GM12878 (cell line): ENCODE results near the gene KCNIP3. TPM values are rescaled to one million over a fixed set of nuclear protein-coding genes. Genes with fewer than 3 reads are reported as not detected.

Experiments
- ATAC-seq: fragments of 200-7000 bp; cut with Tn5 transposase; 3 replicates; pipeline ENCODE4 v1.9.1; 2020; ENCODE audit warnings: mild to moderate bottlenecking, moderate library complexity
- BruUV-seq: library from RNA; stranded (reverse); fragments of 400-500 nt; replicated peaks from 2 replicates; lab custom pipeline; 2021; lab: Mats Ljungman, UMichigan
- CTCF ChIA-PET: fragments of 300-600 bp; sonication (Branson Sonifier 250); formaldehyde crosslinking; extraction: SDS; loops from one replicate; lab custom pipeline; 2021; ENCODE audit warnings: inconsistent platforms; lab: Yijun Ruan, JAX
- POLR2A ChIA-PET: fragments of 350-600 bp; formaldehyde crosslinking; extraction: SDS; loops from one replicate; lab custom pipeline; 2021; ENCODE audit warnings: inconsistent platforms; lab: Charles Lee
- RAD21 ChIA-PET: fragments of 300-600 bp; sonication (Branson Sonifier 250); formaldehyde crosslinking; loops from one replicate; lab custom pipeline; 2023; ENCODE audit warnings: antibody characterized with exemption; ENCODE audit not compliant: unreplicated experiment; lab: Charles Lee
- SMC1A ChIA-PET: fragments of 300-600 bp; sonication (Branson Sonifier 250); formaldehyde crosslinking; loops from one replicate; lab custom pipeline; 2023; ENCODE audit not compliant: unreplicated experiment, uncharacterized antibody; lab: Charles Lee
- DNase-seq: peaks from one replicate; pipeline ENCODE4 v3.0.0-alpha.2; 2011; ENCODE audit warnings: low read depth, low spot score
- FAIRE-seq: peaks from 3 replicates; lab custom pipeline; 2011; peaks lifted over from hg19 to GRCh38; lab: Jason Lieb, UNC
- H2AFZ ChIP-seq: 2 replicates; pipeline ENCODE4 v1.6.0; 2011; ENCODE audit warnings: low read depth, low read length, control low read depth; ENCODE audit not compliant: control insufficient read depth
- H3K27ac ChIP-seq: 2 replicates; pipeline ENCODE4 v1.5.1; 2011; ENCODE audit warnings: control low read depth; ENCODE audit not compliant: control insufficient read depth, insufficient read depth
- H3K27me3 ChIP-seq, 2 experiments: replicated peaks in 1 of 2; 2 replicates each; pipeline versions ENCODE4 v1.6.0 to v1.6.1; 2011; ENCODE audit warnings: low read length in 1 of 2; ENCODE audit not compliant: control insufficient read depth in 2 of 2, insufficient read depth in 2 of 2
- H3K36me3 ChIP-seq, 2 experiments: 2 replicates each; pipeline ENCODE4 v1.5.1; 2011; ENCODE audit warnings: low read length in 1 of 2; ENCODE audit not compliant: control insufficient read depth in 2 of 2, insufficient read depth in 2 of 2
- H3K4me1 ChIP-seq: 2 replicates; pipeline ENCODE4 v1.6.1; 2011; ENCODE audit warnings: mild to moderate bottlenecking, low read length, moderate library complexity, mixed read lengths; ENCODE audit not compliant: control insufficient read depth, insufficient read depth
- H3K4me2 ChIP-seq: 2 replicates; pipeline ENCODE4 v1.6.0; 2011; ENCODE audit warnings: control low read depth; ENCODE audit not compliant: control insufficient read depth, insufficient read depth
- H3K4me3 ChIP-seq: fragments of 200-600 bp; sonication (generic); 2 replicates; pipeline ENCODE4 v1.5.1; 2016
- H3K79me2 ChIP-seq: 2 replicates; pipeline ENCODE4 v1.6.0; 2011; ENCODE audit warnings: low read length; ENCODE audit not compliant: control insufficient read depth, insufficient read depth
- H3K9ac ChIP-seq: 2 replicates; pipeline ENCODE4 v1.8.0; 2011; ENCODE audit warnings: low read length, control low read depth, mixed read lengths; ENCODE audit not compliant: control insufficient read depth, insufficient read depth
- H3K9me3 ChIP-seq: replicated peaks from 3 replicates; pipeline ENCODE4 v1.5.1; 2011; ENCODE audit warnings: mild to moderate bottlenecking, low read length; ENCODE audit not compliant: control insufficient read depth, insufficient read depth
- H4K20me1 ChIP-seq: 2 replicates; pipeline ENCODE4 v1.6.0; 2011; ENCODE audit not compliant: control insufficient read depth, insufficient read depth
- BMI1 ChIP-seq: fragments of 450-650 bp; IDR thresholded peaks from 2 replicates; pipeline ENCODE4 v1.6.1; 2016; ENCODE audit warnings: mild to moderate bottlenecking, moderate library complexity, borderline replicate concordance
- CBX5 ChIP-seq: sonication (generic); IDR thresholded peaks from 2 replicates; pipeline ENCODE4 v1.6.1; 2016; ENCODE audit warnings: low read depth, moderate library complexity, mild to moderate bottlenecking, inconsistent platforms
- FOXK2 ChIP-seq: fragments of 450-650 bp; IDR thresholded peaks from 2 replicates; pipeline ENCODE4 v1.6.1; 2017; ENCODE audit warnings: mild to moderate bottlenecking, moderate library complexity
- MEF2A ChIP-seq: IDR thresholded peaks from 2 replicates; pipeline ENCODE4 v1.6.1; 2011; ENCODE audit warnings: low read depth, mild to moderate bottlenecking, low read length, moderate library complexity; ENCODE audit not compliant: insufficient read depth
- MEF2B ChIP-seq: fragments of 450-650 bp; IDR thresholded peaks from 2 replicates; pipeline ENCODE4 v1.6.1; 2018; ENCODE audit warnings: mild to moderate bottlenecking, moderate library complexity; ENCODE audit not compliant: partially characterized antibody, poor library complexity, severe bottlenecking
- PML ChIP-seq: IDR thresholded peaks from 2 replicates; pipeline ENCODE4 v1.6.1; 2012; ENCODE audit warnings: low read length, inconsistent platforms
- RBBP5 ChIP-seq: fragments of 200-600 bp; sonication (generic); conservative IDR thresholded peaks from 2 replicates; pipeline ENCODE4 v1.6.1; 2016
- SUZ12 ChIP-seq: fragments of 200-600 bp; sonication (generic); IDR thresholded peaks from one replicate; pipeline ENCODE4 v1.6.1; 2018; ENCODE audit warnings: antibody characterized with exemption, mild to moderate bottlenecking; ENCODE audit not compliant: unreplicated experiment
- ZNF384 ChIP-seq: IDR thresholded peaks from 2 replicates; pipeline ENCODE4 v1.6.1; 2012; ENCODE audit warnings: low read depth, mild to moderate bottlenecking, low read length, improper control_type of control experiment, borderline replicate concordance
- ZSCAN29 ChIP-seq: fragments of 450-650 bp; IDR thresholded peaks from 2 replicates; pipeline ENCODE4 v1.6.1; 2017; ENCODE audit warnings: mild to moderate bottlenecking, moderate library complexity
- WGBS: methylation state at CpG from one replicate; pipeline ENCODE4 v1.1.6; 2016; ENCODE audit warnings: low lambda C conversion rate; ENCODE audit not compliant: insufficient replicate concordance, insufficient coverage; ENCODE audit errors: missing lambda C conversion rate; 5-methylcytosine and 5-hydroxymethylcytosine counted together
- in situ Hi-C: fragments of 300-500 bp; cut with MboI; formaldehyde crosslinking; loops from 9 replicates; pipeline ENCODE4 v1.14.3; 2018; ENCODE audit warnings: mixed read lengths
- intact Hi-C: fragments of 100-400 bp; cut with micrococcal nuclease; formaldehyde crosslinking; loops from one replicate; pipeline ENCODE4 v1.14.2; 2022; ENCODE audit not compliant: unreplicated experiment
- polyA plus RNA-seq, 11 experiments: library from polyadenylated mRNA; depleted of rRNA in 4 of 11; unstranded in 6 of 11; stranded (reverse) in 5 of 11; fragments of >200 nt; fragmentation: Nextera tagmentation in 4 of 11; fragmentation: Illumina TruSeq in 1 of 11; extraction: Ambion mirVana in 4 of 11; extraction: Trizol in 1 of 11; gene quantifications; 1 replicate in 1 of 11; 2 replicates in 10 of 11; pipeline versions ENCODE4 v1.2.1 to v1.2.3, GENCODE V29; 2011 to 2016; ENCODE audit warnings: inconsistent platforms in 2 of 11, missing spikeins in 2 of 11, low read depth in 1 of 11
- total RNA-seq, 4 experiments: library from RNA; depleted of rRNA in 3 of 4; stranded (reverse); fragments of >200 nt in 3 of 4; fragmentation: Illumina TruSeq in 1 of 4; extraction: Trizol in 1 of 4; gene quantifications; 2 replicates each; pipeline versions ENCODE4 v1.2.1 to v1.2.3, GENCODE V29; 2013 to 2021
- TF ChIP-seq, protein P1 (sequence below): fragments of 450-650 bp; IDR thresholded peaks from 2 replicates; pipeline ENCODE4 v1.6.1; 2017; ENCODE audit warnings: borderline replicate concordance
- TF ChIP-seq, protein P2 (sequence below): IDR thresholded peaks from 2 replicates; pipeline ENCODE4 v1.6.1; 2012; ENCODE audit warnings: low read depth, low read length, improper control_type of control experiment

KCNIP3 gene
- total and polyA plus RNA-seq, 10 of the 15 experiments (the other 5 are each of a cell fraction or from before 2014, with no cell fraction given) = not detected

DNA sequence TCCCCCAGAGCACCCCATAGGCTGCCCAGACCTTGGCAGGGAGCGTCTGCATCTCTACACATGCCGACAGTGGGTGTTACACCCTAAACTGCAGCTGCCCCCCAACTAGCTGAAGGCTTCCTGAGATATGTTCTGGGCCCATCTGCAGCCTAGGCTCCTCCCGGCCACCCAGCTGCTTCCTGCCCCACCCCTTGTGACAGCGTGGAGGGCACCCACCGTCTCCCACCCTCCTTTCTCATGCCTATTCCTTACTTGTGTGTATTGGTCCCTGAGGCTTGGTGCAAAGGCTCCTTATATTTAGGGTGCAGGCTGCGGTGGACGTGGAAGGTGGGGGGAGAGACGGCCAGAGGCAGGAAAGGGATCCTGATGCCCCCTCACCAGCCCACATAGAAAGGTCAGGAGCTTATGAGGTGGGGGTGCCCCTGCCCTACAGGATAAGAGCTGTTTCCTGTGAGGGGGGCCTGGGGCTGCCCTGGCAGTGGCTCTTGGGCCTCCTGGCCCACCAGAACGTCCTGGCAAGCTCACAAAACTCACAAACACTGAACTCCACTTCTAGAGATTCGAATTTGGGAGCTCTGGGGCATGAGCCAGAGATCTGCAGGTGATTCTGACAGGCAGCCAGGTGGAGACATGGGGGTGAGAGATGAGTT lies 30.2 kb upstream of the KCNIP3 start:
- Histone ChIP-seq H3K9ac (no peak overlapping the region), H3K4me1 (no peaks in the 10 kb centered on the region), H3K9me3 (no peaks in the 10 kb centered on the region)
- 18% methylated on average over 10 of the region's 10 CpGs for WGBS
- POLR2A ChIA-PET = no interaction called here
- intact Hi-C loops = no loop called here
- no peak for TF ChIP-seq CBX5
- TF ChIP-seq PML = no peak
- no peak for TF ChIP-seq RBBP5
- TF ChIP-seq FOXK2 = no peak
- TF ChIP-seq ZSCAN29 = no peak
- TF ChIP-seq MEF2A = no peak
- TF ChIP-seq, all 136 proteins: peak for 0
- no peaks in the 10 kb centered on the region for H3K79me2 ChIP-seq
- ChIA-PET RAD21 (no interaction called here), CTCF (interaction anchor here (0.8 kb wide), 1 partner anchor 14 kb away, joined by 3 read pairs; no protein-coding TSS in a partner anchor), SMC1A (no interaction called here)
- DNase-seq (no peak), FAIRE-seq (no peak), ATAC-seq (no peak)
- no peak overlapping the region for H2AFZ ChIP-seq
- no peak overlapping the region for H3K4me3 ChIP-seq
- H3K27ac ChIP-seq = no peak overlapping the region
- H3K27me3 ChIP-seq = peaks cover 0 to 1% of the 10 kb centered on the region in 2 experiments; a peak in 2 of 4 replicates
- in situ Hi-C loops = no loop called here
- no peak overlapping the region for H3K4me2 ChIP-seq
- BruUV-seq = no TSS peak
- no peaks in the 10 kb centered on the region for H3K36me3 ChIP-seq
- H4K20me1 ChIP-seq = no peaks in the 10 kb centered on the region

DNA sequence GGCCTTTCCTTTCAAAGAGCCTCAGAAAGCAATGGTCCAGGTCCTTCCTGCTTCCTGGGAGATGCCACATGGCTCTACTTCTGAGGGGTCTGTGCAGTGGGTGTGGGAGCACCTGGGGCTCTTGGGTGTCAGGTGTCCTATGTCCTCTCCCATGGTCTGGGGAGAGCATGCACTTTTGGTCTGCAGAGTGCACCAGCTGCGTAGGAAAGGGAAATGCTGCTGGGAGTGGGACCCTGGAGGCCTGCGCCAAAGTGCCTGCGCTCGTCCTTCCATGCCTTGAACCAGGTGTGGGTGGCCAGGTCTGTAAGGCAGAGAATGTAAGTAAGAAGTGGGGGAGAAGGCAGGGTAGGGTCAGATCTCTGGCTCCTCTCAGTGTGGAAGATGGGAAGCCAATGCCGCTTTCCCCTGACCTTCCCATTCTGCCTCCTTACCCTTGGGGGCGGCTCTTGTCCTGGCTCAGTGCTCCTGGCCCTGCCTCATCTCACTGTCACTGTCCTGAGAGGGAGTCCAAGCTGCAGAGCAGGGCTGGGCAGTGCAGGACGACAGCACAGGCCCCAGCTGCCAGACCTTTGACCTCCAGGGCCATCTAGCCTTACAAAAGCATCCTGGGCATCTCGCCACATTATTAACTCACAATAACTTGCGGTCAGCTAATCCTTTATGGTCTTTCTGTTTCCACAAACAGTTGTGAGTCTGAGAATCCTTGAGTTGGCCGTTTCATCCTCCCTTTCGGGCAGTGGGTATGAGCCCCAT lies 29.5 kb upstream of the KCNIP3 start:
- Histone ChIP-seq H3K9ac (no peak overlapping the region), H3K36me3 (no peaks in the 10 kb centered on the region), H3K79me2 (no peaks in the 10 kb centered on the region), H3K9me3 (no peaks in the 10 kb centered on the region), H3K4me3 (no peak overlapping the region), H4K20me1 (no peaks in the 10 kb centered on the region), H3K27me3 (peaks cover 0 to 1% of the 10 kb centered on the region in 2 experiments; a peak in 2 of 4 replicates), H3K4me2 (no peak overlapping the region), H3K4me1 (no peaks in the 10 kb centered on the region), H2AFZ (no peak overlapping the region), H3K27ac (no peak overlapping the region)
- no TSS peak for BruUV-seq
- ATAC-seq (no peak), DNase-seq (no peak), FAIRE-seq (no peak)
- CTCF ChIA-PET = interaction anchor here (0.8 kb wide), 1 partner anchor 13 kb away, joined by 3 read pairs; no protein-coding TSS in a partner anchor
- RAD21 ChIA-PET = no interaction called here
- POLR2A ChIA-PET = no interaction called here
- in situ Hi-C loops = no loop called here
- SMC1A ChIA-PET = no interaction called here
- TF ChIP-seq MEF2B (no peak), ZNF384 (no peak), BMI1 (no peak), SUZ12 (no peak)
- TF ChIP-seq, protein P1, sequence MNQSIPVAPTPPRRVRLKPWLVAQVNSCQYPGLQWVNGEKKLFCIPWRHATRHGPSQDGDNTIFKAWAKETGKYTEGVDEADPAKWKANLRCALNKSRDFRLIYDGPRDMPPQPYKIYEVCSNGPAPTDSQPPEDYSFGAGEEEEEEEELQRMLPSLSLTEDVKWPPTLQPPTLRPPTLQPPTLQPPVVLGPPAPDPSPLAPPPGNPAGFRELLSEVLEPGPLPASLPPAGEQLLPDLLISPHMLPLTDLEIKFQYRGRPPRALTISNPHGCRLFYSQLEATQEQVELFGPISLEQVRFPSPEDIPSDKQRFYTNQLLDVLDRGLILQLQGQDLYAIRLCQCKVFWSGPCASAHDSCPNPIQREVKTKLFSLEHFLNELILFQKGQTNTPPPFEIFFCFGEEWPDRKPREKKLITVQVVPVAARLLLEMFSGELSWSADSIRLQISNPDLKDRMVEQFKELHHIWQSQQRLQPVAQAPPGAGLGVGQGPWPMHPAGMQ = no peak
- TF ChIP-seq, protein P2, sequence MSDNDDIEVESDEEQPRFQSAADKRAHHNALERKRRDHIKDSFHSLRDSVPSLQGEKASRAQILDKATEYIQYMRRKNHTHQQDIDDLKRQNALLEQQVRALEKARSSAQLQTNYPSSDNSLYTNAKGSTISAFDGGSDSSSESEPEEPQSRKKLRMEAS = no peak
- intact Hi-C loops = no loop called here
- WGBS = 35% methylated on average over 11 of the region's 11 CpGs
